SW480 (cell line): ENCODE results near the gene KCNMB2.

Source experiments
- DNase-seq: peaks from one replicate; pipeline ENCODE4 v3.0.0-alpha.2; 2016; ENCODE audit warnings: low spot score

The KCNMB2 gene

GRCh38 chr3:178870085-178870484, 333.8 kb downstream of the KCNMB2 start:
- DNase-seq = no peak

DNA sequence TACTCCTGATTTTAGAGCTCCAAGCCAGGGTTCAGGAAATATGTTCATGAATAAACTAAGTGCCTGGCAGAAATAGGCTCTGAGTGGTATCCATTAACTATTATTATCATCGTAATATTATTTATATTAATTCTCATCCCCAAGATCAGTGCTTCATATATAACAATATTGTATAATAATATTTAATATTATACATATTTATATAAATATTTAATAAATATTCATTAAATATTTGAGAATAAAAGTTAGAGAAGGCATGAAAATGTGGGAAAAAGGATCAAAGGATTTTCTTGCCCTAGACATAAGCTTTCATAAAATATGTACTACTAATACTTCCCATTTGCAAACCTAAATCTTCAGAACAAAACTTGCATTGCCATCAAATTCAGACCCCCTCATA, 338.9 kb downstream of the KCNMB2 start:
- DNase-seq = no peak

DNA sequence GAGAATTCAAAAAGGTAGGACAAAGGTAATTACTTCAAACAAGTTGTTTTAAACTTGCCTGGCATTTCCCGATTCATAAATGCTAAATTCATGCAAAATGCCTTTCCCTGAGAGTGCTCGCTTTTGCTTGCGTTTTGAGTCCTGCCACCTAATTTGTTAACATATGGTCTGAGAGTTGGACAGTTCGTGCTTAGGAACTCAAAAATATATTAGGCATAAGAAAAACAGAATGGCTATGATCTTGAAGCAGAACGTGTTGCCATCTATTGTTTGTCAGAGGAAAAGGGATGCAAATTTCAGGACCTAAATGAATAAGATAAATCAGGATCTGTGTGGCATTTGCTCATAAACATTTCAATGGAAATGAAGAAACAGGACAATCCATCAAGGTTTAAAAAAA, 339.6 kb downstream of the KCNMB2 start:
- no peak for DNase-seq

- DNase-seq = no peak
Observed at GRCh38 chr3:178880274-178880673, 344.0 kb downstream of the KCNMB2 start.
